GM12878 (cell line): ENCODE data around the gene OMG. TPM values are rescaled to one million over a fixed set of nuclear protein-coding genes. Genes with fewer than 3 reads are reported as not detected.

ENCODE experiments used
- ATAC-seq: fragments of 200-7000 bp; cut with Tn5 transposase; 3 replicates; pipeline ENCODE4 v1.9.1; 2020; ENCODE audit warnings: mild to moderate bottlenecking, moderate library complexity
- BruUV-seq: library from RNA; stranded (reverse); fragments of 400-500 nt; replicated peaks from 2 replicates; lab custom pipeline; 2021; lab: Mats Ljungman, UMichigan
- CTCF ChIA-PET: fragments of 300-600 bp; sonication (Branson Sonifier 250); formaldehyde crosslinking; extraction: SDS; loops from one replicate; lab custom pipeline; 2021; ENCODE audit warnings: inconsistent platforms; lab: Yijun Ruan, JAX
- POLR2A ChIA-PET: fragments of 350-600 bp; formaldehyde crosslinking; extraction: SDS; loops from one replicate; lab custom pipeline; 2021; ENCODE audit warnings: inconsistent platforms; lab: Charles Lee
- RAD21 ChIA-PET: fragments of 300-600 bp; sonication (Branson Sonifier 250); formaldehyde crosslinking; loops from one replicate; lab custom pipeline; 2023; ENCODE audit warnings: antibody characterized with exemption; ENCODE audit not compliant: unreplicated experiment; lab: Charles Lee
- SMC1A ChIA-PET: fragments of 300-600 bp; sonication (Branson Sonifier 250); formaldehyde crosslinking; loops from one replicate; lab custom pipeline; 2023; ENCODE audit not compliant: unreplicated experiment, uncharacterized antibody; lab: Charles Lee
- DNase-seq: peaks from one replicate; pipeline ENCODE4 v3.0.0-alpha.2; 2011; ENCODE audit warnings: low read depth, low spot score
- FAIRE-seq: peaks from 3 replicates; lab custom pipeline; 2011; peaks lifted over from hg19 to GRCh38; lab: Jason Lieb, UNC
- H2AFZ ChIP-seq: 2 replicates; pipeline ENCODE4 v1.6.0; 2011; ENCODE audit warnings: low read depth, low read length, control low read depth; ENCODE audit not compliant: control insufficient read depth
- H3K27ac ChIP-seq: 2 replicates; pipeline ENCODE4 v1.5.1; 2011; ENCODE audit warnings: control low read depth; ENCODE audit not compliant: control insufficient read depth, insufficient read depth
- H3K27me3 ChIP-seq, 2 experiments: replicated peaks in 1 of 2; 2 replicates each; pipeline versions ENCODE4 v1.6.0 to v1.6.1; 2011; ENCODE audit warnings: low read length in 1 of 2; ENCODE audit not compliant: control insufficient read depth in 2 of 2, insufficient read depth in 2 of 2
- H3K36me3 ChIP-seq, 2 experiments: 2 replicates each; pipeline ENCODE4 v1.5.1; 2011; ENCODE audit warnings: low read length in 1 of 2; ENCODE audit not compliant: control insufficient read depth in 2 of 2, insufficient read depth in 2 of 2
- H3K4me1 ChIP-seq: 2 replicates; pipeline ENCODE4 v1.6.1; 2011; ENCODE audit warnings: mild to moderate bottlenecking, low read length, moderate library complexity, mixed read lengths; ENCODE audit not compliant: control insufficient read depth, insufficient read depth
- H3K4me2 ChIP-seq: 2 replicates; pipeline ENCODE4 v1.6.0; 2011; ENCODE audit warnings: control low read depth; ENCODE audit not compliant: control insufficient read depth, insufficient read depth
- H3K4me3 ChIP-seq: fragments of 200-600 bp; sonication (generic); 2 replicates; pipeline ENCODE4 v1.5.1; 2016
- H3K79me2 ChIP-seq: 2 replicates; pipeline ENCODE4 v1.6.0; 2011; ENCODE audit warnings: low read length; ENCODE audit not compliant: control insufficient read depth, insufficient read depth
- H3K9ac ChIP-seq: 2 replicates; pipeline ENCODE4 v1.8.0; 2011; ENCODE audit warnings: low read length, control low read depth, mixed read lengths; ENCODE audit not compliant: control insufficient read depth, insufficient read depth
- H3K9me3 ChIP-seq: replicated peaks from 3 replicates; pipeline ENCODE4 v1.5.1; 2011; ENCODE audit warnings: mild to moderate bottlenecking, low read length; ENCODE audit not compliant: control insufficient read depth, insufficient read depth
- H4K20me1 ChIP-seq: 2 replicates; pipeline ENCODE4 v1.6.0; 2011; ENCODE audit not compliant: control insufficient read depth, insufficient read depth
- CEBPB ChIP-seq, 2 experiments: fragments of 150-350 bp in 1 of 2; IDR thresholded peaks; 2 replicates each; pipeline ENCODE4 v1.6.1; 2012 to 2014; ENCODE audit warnings: low read depth in 2 of 2, low read length in 2 of 2, borderline replicate concordance in 1 of 2, inconsistent platforms in 1 of 2
- E2F4 ChIP-seq: IDR thresholded peaks from 2 replicates; pipeline ENCODE4 v1.6.1; 2012; ENCODE audit warnings: low read depth, low read length, improper control_type of control experiment
- FOXM1 ChIP-seq: IDR thresholded peaks from 2 replicates; pipeline ENCODE4 v1.6.1; 2012; ENCODE audit warnings: low read depth, mild to moderate bottlenecking, inconsistent platforms, low read length, moderate library complexity
- GATAD2B ChIP-seq: fragments of 450-650 bp; conservative IDR thresholded peaks from 2 replicates; pipeline ENCODE4 v1.6.1; 2017; ENCODE audit warnings: low read depth, mild to moderate bottlenecking, moderate library complexity
- JUNB ChIP-seq: IDR thresholded peaks from 2 replicates; pipeline ENCODE4 v1.6.1; 2016; ENCODE audit warnings: antibody characterized with exemption, mild to moderate bottlenecking
- MAX ChIP-seq: IDR thresholded peaks from 2 replicates; pipeline ENCODE4 v1.6.1; 2012; ENCODE audit warnings: low read depth, low read length, improper control_type of control experiment
- MTA2 ChIP-seq: fragments of 450-650 bp; IDR thresholded peaks from 2 replicates; pipeline ENCODE4 v1.6.1; 2016; ENCODE audit warnings: low read depth, mild to moderate bottlenecking, moderate library complexity
- MTA3 ChIP-seq: IDR thresholded peaks from 2 replicates; pipeline ENCODE4 v1.6.1; 2012; ENCODE audit warnings: low read length, inconsistent platforms, borderline replicate concordance
- NFIC ChIP-seq: IDR thresholded peaks from 2 replicates; pipeline ENCODE4 v1.6.1; 2012; ENCODE audit warnings: low read depth, mild to moderate bottlenecking, inconsistent platforms, low read length, moderate library complexity
- NFXL1 ChIP-seq: fragments of 450-650 bp; IDR thresholded peaks from 2 replicates; pipeline ENCODE4 v1.6.1; 2017; ENCODE audit warnings: antibody characterized with exemption, mild to moderate bottlenecking, borderline replicate concordance
- PBX3 ChIP-seq: IDR thresholded peaks from 2 replicates; pipeline ENCODE4 v1.6.1; 2011; ENCODE audit warnings: mild to moderate bottlenecking, low read depth, low read length, moderate library complexity; ENCODE audit not compliant: insufficient replicate concordance
- RCOR1 ChIP-seq: conservative IDR thresholded peaks from 2 replicates; pipeline ENCODE4 v1.6.1; 2012; ENCODE audit warnings: low read depth, low read length, improper control_type of control experiment
- TBL1XR1 ChIP-seq: IDR thresholded peaks from 2 replicates; pipeline ENCODE4 v1.6.1; 2012; ENCODE audit warnings: low read depth, low read length, improper control_type of control experiment
- TCF7 ChIP-seq: IDR thresholded peaks from 2 replicates; pipeline ENCODE4 v1.6.1; 2014; ENCODE audit warnings: antibody characterized with exemption, borderline replicate concordance
- WRNIP1 ChIP-seq: IDR thresholded peaks from 2 replicates; pipeline ENCODE4 v1.6.1; 2011; ENCODE audit warnings: low read depth, low read length, improper control_type of control experiment, borderline replicate concordance
- YBX1 ChIP-seq: fragments of 450-650 bp; IDR thresholded peaks from 2 replicates; pipeline ENCODE4 v1.6.1; 2016; ENCODE audit warnings: antibody characterized with exemption
- ZBED1 ChIP-seq: IDR thresholded peaks from 2 replicates; pipeline ENCODE4 v1.6.1; 2016; ENCODE audit warnings: borderline replicate concordance
- ZBTB11 ChIP-seq: fragments of 450-650 bp; formaldehyde crosslinking; IDR thresholded peaks from 2 replicates; pipeline ENCODE4 v1.5.0; 2022; ENCODE audit warnings: mild to moderate bottlenecking, missing genetic modification characterization
- ZNF274 ChIP-seq: IDR thresholded peaks from one replicate; pipeline ENCODE4 v1.8.0; 2011; ENCODE audit not compliant: insufficient read length, insufficient read depth
- WGBS: methylation state at CpG from one replicate; pipeline ENCODE4 v1.1.6; 2016; ENCODE audit warnings: low lambda C conversion rate; ENCODE audit not compliant: insufficient replicate concordance, insufficient coverage; ENCODE audit errors: missing lambda C conversion rate; 5-methylcytosine and 5-hydroxymethylcytosine counted together
- in situ Hi-C: fragments of 300-500 bp; cut with MboI; formaldehyde crosslinking; loops from 9 replicates; pipeline ENCODE4 v1.14.3; 2018; ENCODE audit warnings: mixed read lengths
- intact Hi-C: fragments of 100-400 bp; cut with micrococcal nuclease; formaldehyde crosslinking; loops from one replicate; pipeline ENCODE4 v1.14.2; 2022; ENCODE audit not compliant: unreplicated experiment
- polyA plus RNA-seq, 11 experiments: library from polyadenylated mRNA; depleted of rRNA in 4 of 11; unstranded in 6 of 11; stranded (reverse) in 5 of 11; fragments of >200 nt; fragmentation: Nextera tagmentation in 4 of 11; fragmentation: Illumina TruSeq in 1 of 11; extraction: Ambion mirVana in 4 of 11; extraction: Trizol in 1 of 11; gene quantifications; 1 replicate in 1 of 11; 2 replicates in 10 of 11; pipeline versions ENCODE4 v1.2.1 to v1.2.3, GENCODE V29; 2011 to 2016; ENCODE audit warnings: inconsistent platforms in 2 of 11, missing spikeins in 2 of 11, low read depth in 1 of 11
- total RNA-seq, 4 experiments: library from RNA; depleted of rRNA in 3 of 4; stranded (reverse); fragments of >200 nt in 3 of 4; fragmentation: Illumina TruSeq in 1 of 4; extraction: Trizol in 1 of 4; gene quantifications; 2 replicates each; pipeline versions ENCODE4 v1.2.1 to v1.2.3, GENCODE V29; 2013 to 2021

The OMG gene
- total and polyA plus RNA-seq, 10 of the 15 experiments (the other 5 are each of a cell fraction or from before 2014, with no cell fraction given), result 0.09 to 0.96 (median 0.26) TPM

- peak overlapping the region; percentile 88 for H3K4me2 ChIP-seq
- under 1% methylated on average over 8 of the region's 8 CpGs for WGBS
- TF ChIP-seq FOXM1 (no peak; the same call in 1 of the 2 replicates), JUNB (no peak), CEBPB (IDR thresholded peaks at IDR 0.05; ENCODE audit: borderline replicate concordance in 1 of 2, low read depth in 2 of 2, low read length in 2 of 2) (peak in 1 of 2 experiments; percentile 66; a peak in 1 of 4 replicates), RCOR1 (no peak), ZBTB11 (CRISPR knock-in tag) (no peak), E2F4 (no peak), PBX3 (no peak), ZBED1 (no peak), TCF7 (no peak), WRNIP1 (no peak), GATAD2B (0 out of 2 replicates have a peak, but pooled peaks have one; percentile 5), NFIC (no peak; the same call in 1 of the 2 replicates), NFXL1 (no peak), ZNF274 (no peak), MTA2 (peak; percentile 56), MAX (no peak), MTA3 (no peak), TBL1XR1 (no peak), YBX1 (no peak)
Measured at GRCh38 chr17:31318298-31318801, 21.3 kb upstream of the OMG start.

More at GRCh38 chr17:31318298-31318801, 21.3 kb upstream of the OMG start:
- peak overlapping the region; percentile 61 for H3K4me3 ChIP-seq
- H3K27me3 ChIP-seq, result no peaks in the 10 kb centered on the region
- H3K27ac ChIP-seq, result peak overlapping the region; percentile 95
- H4K20me1 ChIP-seq, result no peaks in the 10 kb centered on the region
- ATAC-seq (peak; percentile 57), FAIRE-seq (no peak), DNase-seq (peak; percentile 63)
- intact Hi-C loops (loop anchor here (10.0 kb wide), 1 partner anchor 586 kb away; the partner anchor contains the start of gene UTP6), in situ Hi-C loops (no loop called here)
- H3K36me3 ChIP-seq, result no peaks in the 10 kb centered on the region
- H3K9ac ChIP-seq, result peak overlapping the region; percentile 68
- ChIA-PET SMC1A (interaction anchor here (0.8 to 9.5 kb wide), 12 partner anchors 9 to 176 kb away, joined by 3 to 101 read pairs (median 8); no protein-coding TSS in a partner anchor), POLR2A (interaction anchor here (0.5 to 2.6 kb wide), 3 partner anchors 8 to 617 kb away, joined by 3 to 30 read pairs (median 18); no protein-coding TSS in a partner anchor), RAD21 (interaction anchor here (1.2 to 3.3 kb wide), 6 partner anchors 8 to 169 kb away, joined by 3 to 39 read pairs (median 4); no protein-coding TSS in a partner anchor), CTCF (interaction anchor here (1.3 to 10.7 kb wide), 3 partner anchors 12 to 54 kb away, joined by 3 to 80 read pairs (median 9); no protein-coding TSS in a partner anchor)
- H3K79me2 ChIP-seq, result peaks cover 71% of the 10 kb centered on the region
- BruUV-seq, result no TSS peak
- no peaks in the 10 kb centered on the region; the same call in 2 of the 3 replicates for H3K9me3 ChIP-seq
- H2AFZ ChIP-seq, result no peak overlapping the region; the same call in 1 of the 2 replicates
- peaks cover 15% of the 10 kb centered on the region for H3K4me1 ChIP-seq
